ENCODE data around the gene TPPP2.

GRCh38 chr14:20989787-20990600 lies 40.0 kb upstream of the TPPP2 start, which contains the start of gene METTL17:
- TF ChIP-seq POLR2A (IDR thresholded peaks at IDR 0.05) (peak; percentile 9 to 72), CTCF (IDR thresholded peaks at IDR 0.05) (peak in 5 of 6 experiments; percentile 18 to 52 (median 35))

All from adrenal gland (tissue), 5 donors.